Bronchial epithelial cell (primary cell): ENCODE data around the gene BMX. TPM values are rescaled to one million over a fixed set of nuclear protein-coding genes. Genes with fewer than 3 reads are reported as not detected.

ENCODE experiments used
- DNase-seq: peaks from one replicate; pipeline ENCODE4 v3.0.0-alpha.2; 2010; ENCODE audit warnings: low read depth
- FAIRE-seq: peaks from 2 replicates; lab custom pipeline; 2011; peaks lifted over from hg19 to GRCh38; lab: Jason Lieb, UNC
- H3K27me3 ChIP-seq: 2 replicates; pipeline ENCODE4 v1.5.1; 2011; ENCODE audit warnings: low read length; ENCODE audit not compliant: control insufficient read depth, insufficient read depth
- H3K36me3 ChIP-seq: 2 replicates; pipeline ENCODE4 v1.5.1; 2011; ENCODE audit warnings: low read length; ENCODE audit not compliant: control insufficient read depth, insufficient read depth
- H3K4me3 ChIP-seq: 2 replicates; pipeline ENCODE4 v1.5.1; 2011; ENCODE audit warnings: mild to moderate bottlenecking, low read depth, low read length, control low read depth
- CTCF ChIP-seq: IDR thresholded peaks from 2 replicates; pipeline ENCODE4 v1.5.1; 2011; ENCODE audit warnings: mild to moderate bottlenecking, moderate library complexity, low read length, control low read depth, inconsistent platforms; ENCODE audit not compliant: insufficient read depth, severe bottlenecking
- total RNA-seq: library from RNA; depleted of rRNA; stranded (reverse); fragments of >200 nt; gene quantifications from 2 replicates; pipeline ENCODE4 v1.2.1, GENCODE V29; 2014

Gene BMX
- total RNA-seq, 1 donor from 2014 or later, result not detected

GRCh38 chrX:15483891-15484290, 16.7 kb upstream of the BMX start:
- Histone ChIP-seq H3K36me3 (peaks cover 3% of the 10 kb centered on the region), H3K27me3 (no peaks in the 10 kb centered on the region), H3K4me3 (no peak overlapping the region)
- DNase-seq, result no peak
- no peak for FAIRE-seq
- no peak for TF ChIP-seq CTCF

DNA sequence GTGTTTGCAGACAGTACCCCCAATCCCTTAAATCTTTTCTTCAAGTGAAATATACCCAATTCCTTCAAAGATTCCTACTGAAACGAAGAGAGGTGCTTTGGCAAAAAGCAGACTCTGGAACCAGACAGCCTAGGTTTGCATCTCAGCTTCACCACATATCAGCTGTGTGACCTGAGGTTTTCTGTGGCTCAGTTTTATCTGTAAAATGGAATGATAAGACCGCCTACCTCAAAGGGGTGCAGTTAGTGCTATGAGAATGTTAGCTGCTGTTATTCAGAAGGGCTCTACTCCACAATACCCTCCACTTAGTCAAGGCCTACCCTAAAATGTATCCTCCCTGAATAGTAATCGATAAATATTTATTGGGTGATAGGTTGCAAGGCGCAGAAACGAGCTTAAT, 8.1 kb upstream of the BMX start:
- FAIRE-seq (no peak), DNase-seq (no peak)
- peaks cover 3% of the 10 kb centered on the region for H3K36me3 ChIP-seq
- H3K27me3 ChIP-seq, result no peaks in the 10 kb centered on the region
- TF ChIP-seq CTCF, result no peak
- peak overlapping the region; percentile 55 for H3K4me3 ChIP-seq

DNA sequence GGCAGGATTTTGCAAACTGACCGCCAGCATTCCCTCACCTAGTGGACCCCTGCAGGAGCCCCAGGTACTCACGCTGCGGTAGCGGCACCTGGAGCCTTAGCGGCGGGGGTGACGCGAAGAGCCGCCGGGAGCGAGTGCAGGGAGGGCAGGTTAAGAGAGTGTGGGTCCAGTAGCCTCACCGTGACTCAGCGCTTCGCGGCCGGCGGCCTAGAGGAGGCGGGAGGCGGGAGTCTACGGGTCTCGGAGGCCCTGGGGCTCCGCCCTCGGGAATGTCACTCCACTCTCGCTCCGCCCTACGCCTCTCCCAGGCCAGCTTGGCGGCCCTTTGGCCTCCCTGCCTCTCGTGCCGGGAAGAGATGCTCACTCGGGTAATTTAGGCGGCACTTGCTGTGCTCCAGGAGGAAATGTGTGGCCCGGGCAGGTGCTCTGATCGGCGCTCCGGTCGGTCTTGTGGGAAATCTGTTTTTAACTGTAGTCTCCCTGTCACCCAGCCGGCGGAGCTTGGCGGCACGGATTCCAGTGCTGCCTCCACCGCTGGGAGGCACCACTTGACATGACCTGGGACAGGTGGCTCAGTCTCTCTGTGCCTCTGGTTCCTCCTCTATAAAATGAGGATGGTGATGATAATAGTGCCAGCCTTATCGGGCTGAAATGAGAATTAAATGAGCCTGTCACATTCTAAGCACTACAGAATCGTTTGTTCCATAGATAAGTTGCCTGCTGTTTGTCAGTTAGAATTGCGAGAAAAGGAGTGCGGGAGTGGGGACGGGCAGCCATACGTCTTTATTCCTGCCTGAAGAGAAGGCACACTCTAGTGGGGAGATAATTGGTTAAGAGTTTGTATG, 7.3 kb upstream of the BMX start, which contains the start of gene PIR:
PIR (minus strand) TSS at position 216 of the 845 bp plus-strand sequence. CDS start 2,076 bp downstream, outside the sequence.
- peak; percentile 50 for TF ChIP-seq CTCF
- FAIRE-seq (no peak), DNase-seq (peak; percentile 75)
- Histone ChIP-seq H3K4me3 (peak within 1 kb of the TSS; percentile 55), H3K27me3 (no peaks in the 10 kb centered on the region), H3K36me3 (peaks cover 3% of the 10 kb centered on the region)

GRCh38 chrX:15495801-15496200, 4.8 kb upstream of the BMX start:
- no peak for FAIRE-seq
- peaks cover under 1% of the 10 kb centered on the region for H3K36me3 ChIP-seq
- DNase-seq, result no peak
- H3K4me3 ChIP-seq, result no peak overlapping the region
- no peaks in the 10 kb centered on the region for H3K27me3 ChIP-seq
- no peak for TF ChIP-seq CTCF

GRCh38 chrX:15496824-15497223, 3.8 kb upstream of the BMX start:
- Histone ChIP-seq H3K27me3 (no peaks in the 10 kb centered on the region), H3K4me3 (no peak overlapping the region), H3K36me3 (no peaks in the 10 kb centered on the region)
- FAIRE-seq (no peak), DNase-seq (no peak)
- no peak for TF ChIP-seq CTCF
